GM19452 (cell line): ENCODE measurements around the gene ALAS2.
"Not testable (repeated sequence)": the region's sequence is repeated elsewhere in the genome, so short reads cannot be mapped to it uniquely, and the experiment has no call there.

Experiments
- ATAC-seq: cut with Tn5 transposase; IDR thresholded peaks from one replicate; pipeline ENCODE4 v1.9.1; 2021; ENCODE audit not compliant: unreplicated experiment

ALAS2 gene

GRCh38 chrX:55006827-55007621 lies 23.8 kb downstream of the ALAS2 start:
- no peak for ATAC-seq

GRCh38 chrX:55005256-55005655 lies 25.5 kb downstream of the ALAS2 start:
- ATAC-seq: no peak

- no peak for ATAC-seq
Observed at GRCh38 chrX:55004231-55004630, 26.5 kb downstream of the ALAS2 start.

DNA sequence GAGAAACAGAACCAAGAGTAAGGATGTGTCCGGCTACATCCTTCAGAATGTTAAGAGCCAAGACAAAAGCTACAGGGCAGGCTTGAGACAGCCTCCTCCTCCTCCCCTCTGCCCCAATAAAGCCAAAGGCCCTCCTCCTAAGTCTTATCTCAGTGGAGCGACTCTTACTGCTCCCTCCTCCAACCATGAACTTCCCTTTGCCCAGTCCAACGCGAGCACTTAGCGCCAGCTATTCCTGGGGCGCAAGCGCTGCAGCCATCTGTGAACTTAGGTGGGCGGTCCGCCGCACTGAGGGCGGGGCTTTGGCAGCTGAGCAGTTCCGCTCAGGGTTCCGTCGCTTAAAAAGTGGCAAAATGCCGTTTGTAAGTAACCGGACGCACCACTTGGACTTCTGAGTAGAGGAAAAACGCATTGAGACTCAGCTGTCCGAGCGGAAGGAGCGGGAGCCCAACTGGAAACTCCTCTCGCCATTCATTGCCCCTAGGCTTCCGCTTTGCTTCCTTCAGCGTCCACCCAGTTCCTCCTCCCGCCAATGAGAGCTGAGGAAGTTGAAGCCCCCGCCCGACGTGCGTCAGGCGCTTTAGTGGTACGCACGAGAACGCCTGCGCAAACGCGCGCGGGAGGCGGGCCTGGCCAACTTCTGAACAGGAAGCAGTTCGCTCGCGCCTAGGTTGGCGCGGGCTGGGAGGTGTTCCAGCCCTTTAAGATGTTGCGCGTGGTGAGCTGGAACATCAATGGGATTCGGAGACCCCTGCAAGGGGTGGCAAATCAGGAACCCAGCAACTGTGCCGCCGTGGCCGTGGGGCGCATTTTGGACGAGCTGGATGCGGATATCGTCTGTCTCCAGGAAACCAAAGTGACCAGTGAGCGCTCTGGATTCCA lies 30.8 kb downstream of the ALAS2 start, which contains the start of gene APEX2:
TSS of gene APEX2 (plus strand) at position 647 of the 882 bp plus-strand sequence. CDS start at position 707, 60 bp downstream.
- peak; percentile 94 for ATAC-seq

GRCh38 chrX:54995621-54996020 lies 35.2 kb downstream of the ALAS2 start:
- ATAC-seq: no peak

DNA sequence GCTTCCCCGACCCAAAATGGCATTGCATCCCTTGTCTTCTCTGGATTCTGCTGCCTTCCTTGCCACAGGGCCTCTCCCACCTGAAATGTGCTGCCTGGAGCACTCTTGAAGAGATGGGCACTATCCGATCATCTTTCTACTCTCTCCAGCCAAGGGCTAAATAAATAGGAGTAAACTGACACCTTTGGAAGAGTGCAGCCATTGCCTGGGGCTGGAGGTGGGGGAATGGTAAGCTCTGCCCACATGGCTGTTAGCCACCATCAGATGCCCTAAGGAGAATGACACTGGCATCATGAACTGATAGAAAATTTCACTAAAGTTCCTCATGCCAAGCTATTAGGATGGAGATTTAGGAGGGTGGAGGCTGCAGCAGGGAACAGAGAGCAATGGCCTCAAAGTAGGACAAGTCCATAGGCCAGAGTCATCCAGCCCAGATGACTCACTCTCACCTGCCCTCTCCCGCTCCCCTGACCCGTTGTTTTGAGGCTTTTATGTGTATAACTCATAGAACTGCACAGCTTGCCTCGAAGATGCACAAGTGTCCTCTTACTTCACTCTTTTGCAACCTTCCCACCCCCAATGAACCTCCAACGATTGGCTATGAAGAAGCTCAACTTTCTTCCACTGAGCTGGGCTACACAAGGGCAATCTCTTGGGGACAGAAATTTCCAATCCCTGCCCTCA lies 36.0 kb downstream of the ALAS2 start:
- no peak for ATAC-seq

DNA sequence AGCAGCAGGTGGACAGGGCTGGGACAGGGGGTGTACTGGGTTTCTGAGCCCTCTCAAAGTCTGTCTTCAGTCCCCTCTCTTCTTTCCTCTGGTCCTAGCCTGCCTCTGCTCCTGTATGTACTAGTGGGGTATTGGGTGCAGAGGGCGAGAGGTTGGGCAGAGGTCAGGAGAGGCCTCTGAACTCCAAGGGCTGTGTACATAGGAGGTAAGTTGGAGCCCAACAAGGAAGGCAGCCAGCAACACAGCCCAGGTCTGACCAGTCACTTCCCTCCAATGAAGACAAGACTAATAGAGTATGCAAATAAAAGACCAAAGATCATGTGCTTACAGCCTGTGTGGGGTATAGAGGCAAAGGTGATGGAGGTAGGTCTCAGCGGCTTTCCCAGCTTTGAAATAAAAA lies 36.7 kb downstream of the ALAS2 start, which contains the start of gene PFKFB1:
TSS of gene PFKFB1 (minus strand) at position 90 of the 400 bp plus-strand sequence. CDS start 181 bp downstream, outside the sequence.
- ATAC-seq: no peak

DNA sequence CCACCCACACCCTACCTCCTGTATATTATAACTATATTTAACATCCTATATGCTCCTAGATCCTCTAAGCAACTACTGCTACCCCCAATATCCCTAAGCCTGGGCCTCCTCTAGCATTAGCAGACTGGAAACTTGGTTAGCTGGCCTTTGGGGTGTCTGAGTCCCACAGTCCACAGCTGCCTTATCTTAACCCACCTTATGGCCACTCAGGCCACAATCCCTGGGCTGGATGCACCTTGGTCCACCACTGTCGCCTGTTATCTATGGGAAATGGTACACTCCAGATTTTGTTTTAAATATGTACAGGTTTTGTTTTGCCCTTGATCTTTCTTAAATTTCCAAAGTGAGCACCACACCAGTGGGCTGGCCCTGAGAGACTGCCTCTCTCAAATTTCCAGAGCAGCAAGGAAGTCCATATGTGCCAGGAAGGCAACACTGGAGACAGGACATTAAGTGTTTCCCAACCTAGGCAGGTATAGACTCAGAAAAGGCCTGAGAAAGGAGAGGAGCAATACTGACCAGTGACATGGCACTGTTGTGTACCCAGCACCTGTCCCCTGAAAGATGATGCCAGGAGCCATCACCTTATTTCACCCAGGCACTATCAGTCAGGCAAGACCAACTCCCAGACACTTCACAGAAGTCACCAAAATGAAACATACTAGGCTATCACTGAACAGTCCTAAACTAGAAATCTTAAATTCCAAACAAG lies 37.7 kb downstream of the ALAS2 start:
- no peak for ATAC-seq

GRCh38 chrX:54991706-54992105 lies 39.1 kb downstream of the ALAS2 start:
- no peak for ATAC-seq

DNA sequence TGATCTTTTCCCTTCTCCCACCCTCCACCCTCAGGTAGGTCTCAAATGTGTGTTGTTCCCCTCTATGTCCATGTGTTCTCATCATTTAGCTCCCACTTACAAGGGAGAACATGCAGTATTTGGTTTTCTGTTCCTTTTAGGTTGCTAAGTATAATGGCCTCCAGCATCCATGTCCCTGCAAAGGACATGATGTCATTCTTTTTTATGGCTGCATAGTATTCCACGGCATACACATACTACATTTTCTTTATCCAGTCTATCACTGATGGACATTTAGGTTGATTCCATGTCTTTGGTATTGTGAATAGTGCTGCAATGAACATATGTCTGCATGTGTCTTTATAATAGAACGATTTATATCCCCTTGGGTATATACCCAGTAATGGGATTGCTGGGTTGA lies 47.5 kb downstream of the ALAS2 start:
- not testable (repeated sequence) for ATAC-seq

GRCh38 chrX:54980334-54980733 lies 50.4 kb downstream of the ALAS2 start:
- no peak for ATAC-seq

- no peak for ATAC-seq
Observed at GRCh38 chrX:54979432-54979831, 51.3 kb downstream of the ALAS2 start.

DNA sequence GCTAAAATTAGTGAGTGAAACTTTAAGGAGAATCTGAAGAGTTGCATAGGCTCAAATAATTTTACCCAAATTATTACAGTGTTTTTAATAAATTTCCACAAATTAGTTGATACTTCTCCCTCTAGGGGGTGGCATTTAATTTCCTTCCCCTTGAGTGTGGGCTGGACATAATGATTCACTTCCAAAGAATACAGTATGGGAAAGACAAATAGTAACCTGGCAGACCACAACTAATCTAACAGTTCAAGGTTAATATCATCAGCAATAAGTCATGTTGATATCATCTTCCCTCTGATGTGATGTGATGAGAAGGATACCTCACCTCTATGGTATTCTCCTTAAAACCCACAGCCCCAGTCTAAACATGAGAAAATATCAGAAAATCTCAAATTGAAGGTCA lies 52.3 kb downstream of the ALAS2 start:
- ATAC-seq: no peak

- no peak for ATAC-seq
Observed at GRCh38 chrX:54977387-54977786, 53.4 kb downstream of the ALAS2 start.

DNA sequence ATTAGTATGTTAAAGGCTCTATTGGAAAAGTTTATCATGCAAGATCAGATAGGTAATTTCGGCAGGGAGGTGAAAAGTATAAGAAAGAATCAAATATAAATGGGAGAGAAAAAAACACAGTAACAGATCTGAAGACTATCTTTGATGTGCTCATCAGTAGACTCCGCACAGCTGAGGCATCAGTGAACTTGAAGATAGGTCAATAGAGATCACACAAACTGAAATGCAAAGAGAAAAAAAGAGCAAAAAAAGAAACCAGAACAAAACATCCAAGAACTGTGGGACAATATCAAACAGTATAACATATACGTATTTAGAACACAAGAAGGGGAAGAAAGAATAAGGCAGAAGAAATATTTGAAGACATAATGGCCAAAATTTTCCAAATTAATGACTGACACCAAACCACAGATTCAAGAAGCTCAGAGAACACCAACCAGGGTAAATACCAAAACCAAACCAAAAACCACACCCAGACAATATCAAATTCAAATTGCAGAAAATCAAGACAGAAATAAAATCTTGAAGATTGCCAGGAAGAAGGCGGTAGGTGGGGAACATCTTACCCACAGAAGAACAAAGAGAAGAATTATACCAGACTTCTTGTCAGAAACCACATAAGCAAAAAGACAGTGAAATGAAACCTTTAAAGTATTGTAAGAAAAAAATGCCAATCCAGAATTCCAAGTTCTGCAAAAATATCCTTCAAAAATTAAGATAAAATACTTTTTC lies 65.8 kb downstream of the ALAS2 start:
- no peak for ATAC-seq

- ATAC-seq: no peak
Observed at GRCh38 chrX:54961750-54962149, 69.0 kb downstream of the ALAS2 start.
